Stimulated activated CD8-positive, alpha-beta memory T cell treated with anti-CD3 and anti-CD28 coated beads, Interleukin-15, amount 100 ng/mL, for 48 hours (primary cell): Measurements from ENCODE around the gene CREB5.
"Not testable (repeated sequence)": the region's sequence is repeated elsewhere in the genome, so short reads cannot be mapped to it uniquely, and the experiment has no call there.

Source experiments
- DNase-seq, 2 donors: peaks; one replicate each; pipeline ENCODE4 v3.0.0-alpha.2; 2020; ENCODE audit warnings: low read depth in 2 of 2

CREB5 gene

DNA sequence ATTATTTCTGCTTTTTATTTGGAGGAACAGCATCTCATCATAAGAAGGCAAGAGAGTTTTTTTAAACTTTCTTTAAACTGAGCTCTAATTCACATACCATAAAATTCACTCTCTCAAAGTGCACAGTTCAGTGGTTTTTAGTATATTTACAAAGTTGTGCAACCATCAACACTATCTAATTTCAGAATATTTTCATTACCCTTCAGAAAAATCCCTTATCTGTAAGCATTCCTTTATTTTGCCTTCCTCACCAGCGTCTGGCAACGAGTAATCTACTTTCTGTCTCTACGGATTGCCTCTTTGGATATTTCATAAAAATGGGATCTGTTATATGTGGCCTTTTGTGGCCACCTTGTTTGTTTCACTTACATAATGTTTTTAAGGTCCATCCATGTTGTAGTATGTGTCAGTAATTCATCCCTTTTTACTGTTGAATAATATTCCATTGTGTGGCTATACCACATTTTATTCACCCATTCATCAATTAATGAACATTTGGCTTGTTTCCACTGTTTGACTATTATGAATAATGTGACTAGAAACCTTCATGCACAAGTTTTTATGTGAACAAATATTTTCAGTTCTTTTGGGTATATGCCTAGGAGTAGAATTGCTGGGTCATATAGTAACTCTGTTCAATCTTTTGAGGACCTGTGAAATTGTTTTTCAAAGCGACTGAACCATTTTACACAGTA lies 364.3 kb downstream of the CREB5 start:
- DNase-seq, result no peak

- DNase-seq, result no peak
These were observed 366.5 kb downstream of the CREB5 start for GRCh38 chr7:28778786-28779185.

DNA sequence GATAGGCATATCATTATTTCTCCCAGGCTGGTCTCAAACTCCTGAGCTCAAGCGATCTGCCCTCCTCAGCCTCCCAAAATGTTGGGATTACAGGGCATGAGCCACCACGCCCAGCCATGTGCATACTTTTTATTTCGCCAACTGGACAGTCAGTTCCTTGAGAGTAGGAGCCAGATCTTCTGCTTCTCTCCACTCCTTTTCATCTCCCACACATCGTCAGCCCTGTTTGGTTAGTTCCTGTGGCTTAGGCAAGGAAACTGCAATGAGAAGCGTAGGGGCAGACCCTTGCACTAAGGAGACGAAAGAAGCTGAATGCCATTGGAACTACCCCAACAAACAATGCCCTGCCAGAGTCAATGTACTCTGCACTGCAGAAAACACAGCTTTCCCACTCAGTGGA lies 367.6 kb downstream of the CREB5 start:
- DNase-seq, result no peak

GRCh38 chr7:28782362-28782761 lies 370.0 kb downstream of the CREB5 start:
- no peak for DNase-seq

- no peak for DNase-seq
These were observed 372.0 kb downstream of the CREB5 start for GRCh38 chr7:28784171-28784902.

GRCh38 chr7:28785041-28785995 lies 373.0 kb downstream of the CREB5 start:
- DNase-seq, result no peak

DNA sequence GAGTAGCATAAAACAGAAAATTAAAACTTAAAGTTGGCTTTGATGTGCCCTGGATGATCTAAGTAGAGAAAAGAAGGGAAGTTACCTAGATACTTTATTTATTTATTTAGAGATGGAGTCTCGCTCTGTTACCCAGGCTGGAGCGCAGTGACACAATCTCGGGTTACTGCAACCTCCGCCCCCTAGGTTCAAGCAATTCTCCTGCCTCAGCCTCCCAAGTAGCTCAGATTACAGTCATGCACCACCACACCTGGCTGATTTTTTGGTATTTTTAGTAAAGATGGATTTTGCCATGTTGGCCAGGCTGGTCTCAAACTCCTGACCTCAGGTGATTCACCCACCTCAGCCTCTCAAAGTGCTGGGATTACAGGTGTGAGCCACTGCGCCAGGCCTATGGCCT lies 373.8 kb downstream of the CREB5 start:
- not testable (repeated sequence) for DNase-seq

DNA sequence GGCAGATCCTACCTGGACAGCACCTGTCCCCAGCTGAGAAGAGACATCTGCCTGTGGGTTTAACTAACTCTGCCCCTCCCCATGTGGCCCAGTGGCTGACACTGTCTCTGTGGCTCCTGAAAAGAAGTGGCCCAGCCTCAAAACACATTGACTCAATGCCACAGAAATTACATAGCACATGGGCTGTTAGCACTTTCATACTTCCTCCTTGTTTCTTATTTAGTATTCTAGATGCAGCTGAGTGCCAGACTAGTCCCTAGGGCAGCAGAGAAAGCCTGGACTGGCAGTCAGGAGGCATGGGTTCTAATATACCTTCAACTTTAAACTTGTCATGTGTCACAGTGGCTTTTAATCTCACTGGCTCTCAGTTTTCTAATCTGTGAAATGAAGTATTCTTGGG lies 374.8 kb downstream of the CREB5 start:
- DNase-seq, result no peak

DNA sequence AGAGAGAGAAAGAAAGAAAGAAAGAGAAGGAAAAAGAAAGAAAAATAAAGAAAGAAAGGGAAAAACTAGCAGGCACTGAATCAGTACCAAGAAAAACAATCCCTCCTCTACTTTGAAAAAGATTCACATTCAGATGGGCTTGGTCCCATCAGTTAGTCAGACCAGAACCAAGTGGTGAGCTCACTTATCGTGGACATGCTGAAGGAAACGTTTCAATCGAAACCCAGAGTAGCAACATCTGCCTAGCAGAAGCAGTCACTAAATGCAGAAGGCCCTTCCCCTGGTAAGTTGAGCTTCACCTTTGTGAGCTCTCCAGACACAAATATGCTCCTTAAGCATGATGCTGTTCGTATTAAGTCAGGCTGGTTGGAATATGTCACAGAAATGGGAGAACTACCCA lies 378.1 kb downstream of the CREB5 start:
- DNase-seq, result no peak

- no peak for DNase-seq
These were observed 380.5 kb downstream of the CREB5 start for GRCh38 chr7:28792858-28793257.

- no peak for DNase-seq
These were observed 381.2 kb downstream of the CREB5 start for GRCh38 chr7:28793381-28794085.

DNA sequence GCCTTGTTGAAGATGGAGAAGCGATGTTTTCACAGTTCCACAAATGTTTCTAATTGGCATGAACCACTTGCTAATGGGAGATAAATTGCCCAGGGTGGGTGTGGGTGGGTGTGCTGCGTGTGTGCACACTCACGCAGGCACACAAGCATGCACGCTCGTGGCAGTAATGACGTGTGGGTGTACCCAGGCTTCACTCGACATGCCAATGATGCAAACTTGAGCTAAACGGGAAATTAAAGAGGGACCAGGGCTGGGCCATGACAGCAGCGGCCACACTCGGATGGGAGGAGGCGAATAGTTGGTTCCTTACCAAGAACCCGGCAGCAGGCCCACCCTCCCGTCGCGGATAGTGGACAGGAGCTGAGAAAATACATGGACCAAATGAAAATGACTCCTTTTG lies 386.0 kb downstream of the CREB5 start:
- DNase-seq, result no peak

- DNase-seq, result no peak
These were observed 387.3 kb downstream of the CREB5 start for GRCh38 chr7:28799619-28800018.

DNA sequence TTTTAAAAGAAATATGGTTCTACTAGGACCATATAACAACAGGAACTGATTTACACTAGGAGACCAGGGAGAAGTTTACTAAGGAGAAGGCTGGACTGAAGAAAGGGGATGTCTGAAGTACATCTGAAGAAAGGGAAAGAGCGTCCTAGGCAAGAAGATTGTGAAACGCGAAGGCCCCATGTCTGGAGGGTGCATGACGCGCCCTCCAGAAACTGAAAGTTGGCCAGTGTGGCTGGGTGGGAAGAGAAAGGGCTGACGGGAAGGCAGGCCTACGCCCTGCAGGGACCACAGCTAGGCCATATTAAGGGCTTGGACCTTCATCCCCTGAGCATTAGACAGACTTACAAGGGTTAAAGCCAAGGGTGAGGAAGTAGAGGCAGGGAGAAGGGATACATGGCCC lies 387.8 kb downstream of the CREB5 start:
- DNase-seq, result no peak

DNA sequence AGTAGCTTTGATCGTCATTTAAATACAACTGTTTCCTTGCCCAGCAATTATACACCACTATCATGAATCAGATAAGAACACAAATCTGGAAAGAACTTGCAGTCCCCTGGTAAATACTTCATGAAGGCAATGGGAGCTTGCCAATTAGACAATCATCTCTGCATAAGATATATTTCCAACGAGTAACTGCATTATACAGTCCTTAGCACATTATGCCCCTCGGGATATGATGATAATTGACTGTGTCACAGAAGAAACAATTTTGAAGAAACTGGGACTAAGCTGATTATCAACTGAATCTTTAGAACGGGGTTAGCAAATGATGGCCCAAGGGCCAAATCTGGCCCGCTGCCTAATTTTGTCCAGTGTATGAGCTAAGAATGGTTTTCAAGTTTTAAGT lies 390.1 kb downstream of the CREB5 start:
- DNase-seq, result no peak

GRCh38 chr7:28804157-28804556 lies 391.8 kb downstream of the CREB5 start:
- DNase-seq, result no peak

- DNase-seq, result no peak
These were observed 392.7 kb downstream of the CREB5 start for GRCh38 chr7:28804990-28805389.

DNA sequence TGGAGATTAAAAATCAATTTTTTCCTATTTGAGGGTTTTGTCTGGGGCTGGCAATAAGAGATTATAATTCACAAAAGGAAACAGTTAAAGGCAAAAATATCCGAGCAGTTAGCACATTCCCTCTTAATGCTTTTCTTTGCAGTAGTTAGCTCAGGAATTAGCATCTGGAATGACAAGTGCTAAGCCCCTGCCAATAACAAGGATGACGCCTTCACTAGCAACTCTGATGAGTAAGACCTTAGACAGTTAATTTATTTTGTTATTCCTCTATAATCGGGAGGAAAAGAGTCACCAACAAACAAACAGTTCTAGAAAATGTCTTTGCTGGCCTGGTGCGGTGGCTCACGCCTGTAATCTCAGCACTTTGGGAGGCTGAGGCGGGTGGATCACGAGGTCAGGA lies 394.5 kb downstream of the CREB5 start:
- DNase-seq, result no peak

GRCh38 chr7:28807396-28807994 lies 395.2 kb downstream of the CREB5 start:
- DNase-seq, result no peak

DNA sequence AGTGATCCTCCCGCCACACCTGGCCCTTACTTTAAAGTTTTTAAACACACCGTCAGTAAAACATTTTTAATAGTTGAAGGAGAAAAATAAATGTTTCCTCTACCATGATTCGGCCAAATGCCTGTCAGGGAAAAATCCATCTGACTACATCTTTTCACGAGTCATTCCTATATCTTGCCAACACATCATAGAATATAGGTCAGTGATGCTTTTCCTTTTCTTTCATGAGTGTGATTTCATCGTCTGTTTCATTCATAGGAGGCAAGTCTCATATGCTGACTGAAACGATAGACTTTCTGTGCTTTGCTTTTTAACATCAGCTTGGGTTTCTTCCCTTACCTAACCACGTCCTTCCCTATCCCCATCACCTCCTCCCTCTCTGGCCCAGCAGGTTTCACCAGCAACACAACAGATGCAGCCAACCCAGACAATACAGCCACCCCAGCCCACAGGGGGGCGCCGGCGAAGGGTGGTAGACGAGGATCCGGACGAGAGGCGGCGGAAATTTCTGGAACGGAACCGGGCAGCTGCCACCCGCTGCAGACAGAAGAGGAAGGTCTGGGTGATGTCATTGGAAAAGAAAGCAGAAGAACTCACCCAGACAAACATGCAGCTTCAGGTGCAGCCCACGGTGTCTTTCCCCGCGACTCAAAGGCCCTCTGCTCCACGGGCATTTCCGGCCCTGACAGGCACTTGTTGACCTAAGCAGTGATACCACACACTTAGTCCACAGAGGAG lies 396.6 kb downstream of the CREB5 start:
- DNase-seq, result no peak

- no peak for DNase-seq
These were observed 398.7 kb downstream of the CREB5 start for GRCh38 chr7:28811008-28811407.
